ENCODE measurements around the gene PACSIN2. TPM values are rescaled to one million over a fixed set of nuclear protein-coding genes. Genes with fewer than 3 reads are reported as not detected.
"Not testable (repeated sequence)": the region's sequence is repeated elsewhere in the genome, so short reads cannot be mapped to it uniquely, and the experiment has no call there.

PACSIN2 gene
- total RNA-seq, 1 donor from 2014 or later = 62.1 TPM

DNA sequence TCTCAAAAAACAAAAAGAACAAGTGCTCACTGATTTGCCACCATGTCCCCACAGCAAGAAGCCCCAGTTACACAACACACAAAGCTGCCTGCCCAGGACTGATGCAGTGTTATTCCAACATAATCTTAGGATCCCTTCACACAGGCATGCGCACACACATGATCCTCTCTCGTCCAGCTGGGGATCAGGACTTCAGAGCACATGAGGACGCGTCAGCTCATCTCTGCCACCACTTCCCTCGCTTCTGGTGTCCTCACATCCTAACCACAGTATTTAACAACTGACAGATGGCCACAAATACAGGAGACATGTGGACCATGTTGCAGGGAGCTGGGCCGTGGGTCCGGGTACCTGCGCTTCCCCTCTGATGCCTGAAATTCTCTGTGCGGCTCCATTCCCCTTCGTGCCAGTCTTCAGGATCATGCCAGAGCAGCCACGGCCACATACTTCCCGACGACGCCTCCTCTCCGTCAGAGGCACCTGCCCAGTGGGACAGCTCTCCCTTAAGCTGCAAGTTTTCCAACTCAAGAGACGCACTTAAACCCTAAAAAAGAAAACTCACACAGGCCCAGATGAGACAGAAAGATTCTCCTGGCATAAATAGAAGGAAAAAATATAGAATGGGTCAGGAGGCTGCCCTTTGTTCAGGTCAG lies 68.3 kb downstream of the PACSIN2 start:
- no peak for DNase-seq (ENCODE audit: low read depth, low spot score)

- DNase-seq (ENCODE audit: low read depth, low spot score) = no peak
These were observed 69.2 kb downstream of the PACSIN2 start for GRCh38 chr22:42945736-42946135.

DNA sequence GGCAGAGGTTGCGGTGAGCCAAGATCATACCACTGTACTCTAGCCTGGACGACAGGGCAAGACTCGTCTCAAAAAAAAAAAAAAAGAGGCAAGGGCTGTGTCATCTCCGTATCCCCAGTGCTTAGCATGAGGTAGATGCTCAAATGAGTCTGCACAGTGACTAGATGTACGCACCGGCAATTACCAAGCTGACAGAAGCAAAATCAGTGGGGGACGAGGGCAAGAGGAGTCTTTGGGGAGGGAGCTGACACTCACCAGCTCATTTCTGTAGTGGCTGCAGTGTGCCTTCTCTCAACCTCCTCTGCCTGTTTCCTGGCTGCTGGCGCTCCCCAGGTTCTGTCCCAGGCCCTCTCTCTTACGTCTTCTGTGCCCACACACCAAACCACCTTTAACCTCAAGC lies 69.9 kb downstream of the PACSIN2 start:
- DNase-seq (ENCODE audit: low read depth, low spot score) = no peak

DNA sequence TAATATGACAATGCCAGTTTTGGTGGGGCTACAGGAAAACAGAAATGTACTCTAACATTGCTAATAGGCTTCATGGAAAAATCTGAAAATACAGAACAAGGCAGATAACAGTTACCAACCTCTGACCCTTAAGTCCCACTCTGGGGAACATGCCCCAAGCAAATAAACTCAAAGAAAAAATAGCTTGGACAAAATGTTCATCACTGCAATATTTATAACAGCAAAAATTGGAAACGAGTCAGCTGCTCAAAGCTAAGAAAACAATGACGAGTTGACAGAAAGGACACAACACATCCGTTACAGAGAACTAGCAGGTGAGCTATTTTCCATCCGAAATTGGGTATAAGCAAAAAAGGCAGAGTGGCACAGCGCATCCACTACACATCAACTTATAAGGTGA lies 70.5 kb downstream of the PACSIN2 start:
- no peak for DNase-seq (ENCODE audit: low read depth, low spot score)

GRCh38 chr22:42943981-42944380 lies 71.0 kb downstream of the PACSIN2 start:
- no peak for DNase-seq (ENCODE audit: low read depth, low spot score)

DNA sequence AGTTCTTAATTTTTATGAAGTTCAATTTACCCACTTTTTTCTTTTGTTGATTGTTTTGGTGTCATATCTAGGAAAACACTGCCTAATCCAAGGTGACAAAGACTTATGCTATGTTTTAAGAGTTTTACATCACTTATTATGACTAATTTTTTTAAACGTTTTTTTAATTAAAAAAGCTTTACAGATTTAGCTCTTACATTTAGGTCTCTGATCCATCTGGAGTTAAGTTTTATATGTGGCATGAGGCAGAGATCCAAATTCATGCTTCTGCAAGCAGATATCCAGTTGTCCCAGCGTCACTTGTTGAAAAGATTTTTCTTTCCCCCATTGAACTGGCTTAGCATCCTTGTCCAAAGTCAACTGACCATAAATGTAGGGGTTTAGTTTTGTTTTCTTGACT lies 72.6 kb downstream of the PACSIN2 start:
- no peak for DNase-seq (ENCODE audit: low read depth, low spot score)

DNA sequence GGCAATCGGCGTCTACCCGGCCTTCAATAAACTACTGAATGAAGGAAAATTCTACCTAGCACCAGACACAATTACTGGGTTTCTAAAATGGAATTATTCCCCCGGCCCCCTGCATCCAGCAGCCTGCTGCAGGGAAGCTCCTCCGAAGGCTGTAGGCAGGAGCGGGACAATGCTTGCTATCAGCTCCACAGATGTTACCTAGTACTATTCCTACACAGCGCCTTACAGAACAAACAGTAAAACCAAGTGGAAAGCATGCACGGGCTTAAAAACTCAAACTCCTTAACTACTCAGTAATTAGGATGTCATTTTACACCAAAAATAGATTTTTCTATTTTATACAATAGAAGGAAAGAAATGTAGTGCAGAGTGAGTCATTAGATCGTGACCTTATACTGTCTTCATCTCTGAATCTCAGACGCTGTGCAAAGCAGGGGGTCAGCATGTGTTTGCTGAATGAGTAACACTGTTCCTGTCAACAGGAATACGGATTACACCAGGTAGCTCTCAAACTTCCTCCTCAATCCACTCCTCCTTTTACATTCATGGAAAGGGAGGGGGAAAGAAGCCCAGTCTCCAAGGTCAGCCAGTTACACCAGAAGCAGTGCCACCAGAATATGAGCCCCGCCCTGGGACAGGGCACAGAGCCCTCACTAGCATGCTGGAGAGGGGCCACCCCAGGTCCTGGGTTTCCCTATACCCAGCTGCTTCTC lies 74.9 kb downstream of the PACSIN2 start:
- DNase-seq (ENCODE audit: low read depth, low spot score) = peak; percentile 87

GRCh38 chr22:42939451-42939881 lies 75.5 kb downstream of the PACSIN2 start:
- DNase-seq (ENCODE audit: low read depth, low spot score) = peak; percentile 57

GRCh38 chr22:42938976-42939375 lies 76.0 kb downstream of the PACSIN2 start:
- no peak for DNase-seq (ENCODE audit: low read depth, low spot score)

DNA sequence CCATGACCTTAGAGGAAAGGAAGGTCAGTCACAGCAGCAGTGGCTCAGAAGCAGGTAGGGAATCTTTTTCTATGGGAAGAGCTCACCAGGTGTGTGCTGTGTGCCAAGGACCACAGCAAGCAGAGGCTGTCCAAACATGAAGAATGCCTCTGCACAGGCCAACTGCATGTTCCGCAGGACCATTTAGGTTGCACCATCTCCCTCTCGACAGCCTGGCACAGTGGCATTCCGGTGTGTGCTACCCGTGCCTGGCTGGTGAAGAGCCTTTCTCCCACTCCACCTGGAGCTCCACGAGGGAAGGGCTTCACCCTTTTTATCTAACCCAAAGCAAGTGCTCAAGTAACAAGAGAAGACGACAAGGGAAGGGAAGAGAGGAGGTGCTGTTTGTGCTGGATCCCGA lies 76.5 kb downstream of the PACSIN2 start:
- no peak for DNase-seq (ENCODE audit: low read depth, low spot score)

DNA sequence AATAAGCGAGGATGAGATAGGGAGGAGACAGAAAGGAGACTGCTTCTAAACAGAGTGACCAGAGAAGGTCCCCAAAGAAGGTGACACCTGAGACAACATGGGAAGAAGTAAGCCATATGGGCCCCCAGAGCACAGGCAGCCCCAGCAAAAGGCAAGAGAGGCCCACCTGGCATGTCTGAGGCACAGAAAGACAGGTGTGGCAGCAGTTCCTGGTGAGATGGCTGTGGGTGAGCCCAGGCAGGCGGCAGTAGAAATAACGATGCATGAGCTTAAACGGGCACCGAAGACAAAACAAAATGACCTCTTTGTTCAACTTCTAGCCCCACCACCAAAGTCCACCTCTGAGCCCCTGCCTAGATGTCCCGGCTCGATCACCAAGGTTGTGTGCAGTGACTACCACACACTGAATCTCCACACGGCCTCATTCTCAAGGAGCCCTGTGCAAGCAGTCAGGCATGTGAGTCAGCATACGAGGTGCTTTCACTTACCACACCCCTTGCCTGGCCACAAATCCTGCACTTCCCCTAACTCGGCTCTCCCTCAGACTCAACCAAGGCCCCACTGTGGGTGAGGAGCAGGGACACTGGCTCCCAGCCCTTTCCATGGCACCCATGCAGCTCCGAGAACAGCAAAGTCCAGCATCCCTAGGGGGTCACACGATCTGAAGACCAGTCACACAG lies 77.6 kb downstream of the PACSIN2 start:
- DNase-seq (ENCODE audit: low read depth, low spot score) = no peak

GRCh38 chr22:42936680-42937079 lies 78.3 kb downstream of the PACSIN2 start:
- not testable (repeated sequence) for DNase-seq (ENCODE audit: low read depth, low spot score)

GRCh38 chr22:42934338-42934737 lies 80.6 kb downstream of the PACSIN2 start:
- no peak for DNase-seq (ENCODE audit: low read depth, low spot score)

- DNase-seq (ENCODE audit: low read depth, low spot score) = peak; percentile 93
These were observed 81.4 kb downstream of the PACSIN2 start for GRCh38 chr22:42933485-42934091.

- no peak for DNase-seq (ENCODE audit: low read depth, low spot score)
These were observed 82.0 kb downstream of the PACSIN2 start for GRCh38 chr22:42932857-42933484.

GRCh38 chr22:42932197-42932519 lies 82.8 kb downstream of the PACSIN2 start:
- DNase-seq (ENCODE audit: low read depth, low spot score) = no peak

GRCh38 chr22:42931421-42932196 lies 83.3 kb downstream of the PACSIN2 start:
- DNase-seq (ENCODE audit: low read depth, low spot score) = no peak

DNA sequence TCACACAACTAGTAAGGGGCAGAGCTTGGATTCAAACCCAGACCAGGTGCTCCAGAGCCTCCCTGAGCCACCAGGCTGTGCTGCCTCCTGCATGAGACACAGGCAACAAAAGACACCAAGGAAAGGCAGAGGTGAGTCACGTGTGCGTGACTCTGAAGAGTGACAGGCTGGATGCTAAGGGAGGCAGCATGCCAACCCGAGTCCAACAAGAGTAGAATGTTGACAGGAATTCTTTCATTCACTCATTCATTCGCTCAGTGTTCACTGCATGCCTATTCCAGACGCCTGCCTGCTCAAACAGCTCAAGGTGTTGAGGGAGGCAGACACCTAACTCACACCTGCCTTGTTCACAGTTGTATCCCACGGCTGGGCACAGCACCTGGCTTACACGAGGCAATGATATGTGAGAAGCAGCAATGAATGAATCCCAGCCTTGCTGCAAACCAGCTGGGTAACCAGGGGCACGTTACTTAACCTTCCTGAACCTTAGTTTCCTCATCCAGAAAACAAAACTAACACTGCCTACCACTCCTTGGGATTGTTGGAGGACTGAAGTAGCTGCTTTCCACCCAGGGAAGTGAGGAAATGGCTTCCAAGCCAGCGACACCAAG lies 84.0 kb downstream of the PACSIN2 start:
- no peak for DNase-seq (ENCODE audit: low read depth, low spot score)

DNA sequence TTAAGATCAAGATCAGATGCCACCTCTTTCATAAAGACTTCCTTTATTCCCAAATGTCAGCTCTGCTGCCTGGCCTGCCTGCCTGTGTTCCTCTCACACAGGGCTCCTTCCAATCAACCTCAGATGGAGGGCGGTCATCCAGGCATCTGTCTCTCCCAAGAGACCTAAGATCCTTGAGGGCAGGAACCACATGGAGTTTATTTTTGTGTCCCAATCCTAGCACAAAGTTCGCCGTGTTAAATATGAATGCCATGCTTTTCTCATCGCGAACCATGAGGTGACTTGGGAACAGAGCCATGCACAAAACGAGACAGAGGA lies 85.2 kb downstream of the PACSIN2 start:
- no peak for DNase-seq (ENCODE audit: low read depth, low spot score)

DNA sequence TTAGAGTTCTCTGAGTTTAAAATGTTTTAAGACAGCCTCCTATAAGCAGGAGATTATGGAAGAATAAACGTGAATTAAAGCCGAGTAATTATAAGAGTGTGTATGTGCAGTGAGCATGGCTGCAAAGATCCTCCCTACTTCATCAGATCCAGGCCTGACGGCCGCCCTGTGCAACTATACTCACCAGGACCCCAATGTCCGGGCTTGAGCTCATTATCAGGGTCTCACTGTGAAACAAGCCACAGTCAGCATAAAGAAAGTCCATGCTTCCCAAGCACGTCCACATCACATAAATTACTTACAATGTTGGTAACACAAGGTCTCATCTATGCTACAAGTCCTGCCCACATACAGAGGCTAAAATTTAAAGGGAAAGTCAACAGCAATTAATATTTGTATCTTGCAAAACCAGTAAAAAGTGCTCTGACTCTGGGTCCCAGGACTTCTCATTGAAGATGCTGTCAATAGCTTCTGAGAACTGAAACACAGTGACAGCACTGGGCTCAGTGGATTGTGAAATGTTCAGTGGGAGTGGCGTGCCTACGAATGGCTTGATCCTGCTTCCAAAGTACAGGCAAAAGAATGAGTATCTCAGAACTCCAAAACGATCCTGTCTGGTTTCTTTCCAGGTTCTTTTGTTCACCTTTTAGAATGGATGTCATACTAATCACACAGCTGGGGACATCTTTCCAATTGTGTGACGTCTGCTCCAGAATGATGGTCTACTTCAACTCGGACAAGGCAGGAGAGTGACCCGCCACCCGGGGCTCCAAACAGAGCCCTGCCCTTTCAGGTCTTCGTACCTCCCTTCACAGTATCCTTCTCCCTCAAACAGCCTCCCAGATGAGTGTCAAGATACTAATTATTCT lies 85.7 kb downstream of the PACSIN2 start:
- DNase-seq (ENCODE audit: low read depth, low spot score) = no peak

Measured in pulmonary artery endothelial cell (primary cell).